ENCODE data around the gene KCNJ4.

Gene KCNJ4

GRCh38 chr22:38455076-38455529, at the start of gene KCNJ4:
Gene KCNJ4 (minus strand): TSS chr22:38455199. CDS start chr22:38428132, 27,067 bp downstream.
- no peak for DNase-seq (ENCODE audit: low read depth, low spot score)

GRCh38 chr22:38503021-38503420, 48.0 kb upstream of the KCNJ4 start:
- no peak for DNase-seq (ENCODE audit: low read depth, low spot score)

- no peak for DNase-seq (ENCODE audit: low read depth, low spot score)
These were observed 47.0 kb upstream of the KCNJ4 start for GRCh38 chr22:38501797-38502672.

- DNase-seq (ENCODE audit: low read depth, low spot score), result no peak
These were observed 42.9 kb upstream of the KCNJ4 start for GRCh38 chr22:38497869-38498268.

- no peak for DNase-seq (ENCODE audit: low read depth, low spot score)
These were observed 39.9 kb upstream of the KCNJ4 start for GRCh38 chr22:38494939-38495338.

- DNase-seq (ENCODE audit: low read depth, low spot score), result no peak
These were observed 39.5 kb upstream of the KCNJ4 start for GRCh38 chr22:38494498-38494897.

GRCh38 chr22:38491707-38492348, 36.8 kb upstream of the KCNJ4 start:
- no peak for DNase-seq (ENCODE audit: low read depth, low spot score)

GRCh38 chr22:38490915-38491314, 35.9 kb upstream of the KCNJ4 start:
- no peak for DNase-seq (ENCODE audit: low read depth, low spot score)

GRCh38 chr22:38490475-38490874, 35.5 kb upstream of the KCNJ4 start:
- DNase-seq (ENCODE audit: low read depth, low spot score), result no peak

GRCh38 chr22:38489561-38490145, 34.7 kb upstream of the KCNJ4 start:
- DNase-seq (ENCODE audit: low read depth, low spot score), result no peak

GRCh38 chr22:38489142-38489541, 34.1 kb upstream of the KCNJ4 start:
- DNase-seq (ENCODE audit: low read depth, low spot score), result no peak

- DNase-seq (ENCODE audit: low read depth, low spot score), result no peak
These were observed 32.9 kb upstream of the KCNJ4 start for GRCh38 chr22:38487946-38488345.

GRCh38 chr22:38485783-38486182, 30.8 kb upstream of the KCNJ4 start:
- no peak for DNase-seq (ENCODE audit: low read depth, low spot score)

GRCh38 chr22:38484244-38484643, 29.2 kb upstream of the KCNJ4 start:
- no peak for DNase-seq (ENCODE audit: low read depth, low spot score)

GRCh38 chr22:38482662-38483308, 27.8 kb upstream of the KCNJ4 start:
- no peak for DNase-seq (ENCODE audit: low read depth, low spot score)

GRCh38 chr22:38481871-38482332, 26.9 kb upstream of the KCNJ4 start:
- DNase-seq (ENCODE audit: low read depth, low spot score), result no peak

- no peak for DNase-seq (ENCODE audit: low read depth, low spot score)
These were observed 26.3 kb upstream of the KCNJ4 start for GRCh38 chr22:38481162-38481870.

GRCh38 chr22:38479096-38479837, 24.3 kb upstream of the KCNJ4 start:
- DNase-seq (ENCODE audit: low read depth, low spot score), result no peak

- no peak for DNase-seq (ENCODE audit: low read depth, low spot score)
These were observed 22.6 kb upstream of the KCNJ4 start for GRCh38 chr22:38477585-38477984.

- DNase-seq (ENCODE audit: low read depth, low spot score), result no peak
These were observed 19.1 kb upstream of the KCNJ4 start for GRCh38 chr22:38474003-38474607.
